GM23248 (cell line): ENCODE data around the gene TBC1D22A.

Experiments used
- EZH2 ChIP-seq: fragments of 200-600 bp; sonication (generic); IDR thresholded peaks from 2 replicates; pipeline ENCODE4 v1.6.1; 2018; ENCODE audit warnings: antibody characterized with exemption, mild to moderate bottlenecking; ENCODE audit not compliant: insufficient read depth, poor library complexity, severe bottlenecking
- EZH2phosphoT487 ChIP-seq: fragments of 200-600 bp; sonication (generic); IDR thresholded peaks from 2 replicates; pipeline ENCODE4 v1.6.1; 2018; ENCODE audit warnings: antibody characterized with exemption, moderate library complexity, mild to moderate bottlenecking, low read depth; ENCODE audit not compliant: insufficient read depth

- TF ChIP-seq EZH2 (no peak), EZH2phosphoT487 (no peak)
These were observed 213.7 kb downstream of the TBC1D22A start for GRCh38 chr22:46976143-46976542.
